HL-60 (cell line): ENCODE results near the gene IL17D.

Experiments
- DNase-seq, 2 experiments: peaks; one replicate each; pipeline ENCODE4 v3.0.0-alpha.2; 2010 to 2020; ENCODE audit warnings: low read depth in 1 of 2, low spot score in 1 of 2
- H3K27ac ChIP-seq: fragments of 250-450 bp; sonication (Bioruptor Pico); replicated peaks from 2 replicates; pipeline ENCODE4 v1.5.1; 2020; ENCODE audit warnings: mild to moderate bottlenecking, moderate library complexity
- H3K27me3 ChIP-seq: fragments of 250-450 bp; sonication (Bioruptor Pico); 2 replicates; pipeline ENCODE4 v1.5.1; 2021; ENCODE audit warnings: mild to moderate bottlenecking, moderate library complexity; ENCODE audit not compliant: insufficient read depth, poor library complexity, severe bottlenecking
- H3K4me3 ChIP-seq: replicated peaks from 2 replicates; pipeline ENCODE4 v1.5.1; 2011; ENCODE audit warnings: mild to moderate bottlenecking, control low read depth, low read length; ENCODE audit not compliant: insufficient read depth
- GABPA ChIP-seq: IDR thresholded peaks from 2 replicates; pipeline ENCODE4 v1.6.1; 2012; ENCODE audit warnings: low read depth
- POLR2AphosphoS5 ChIP-seq: IDR thresholded peaks from 2 replicates; pipeline ENCODE4 v1.6.1; 2012; ENCODE audit warnings: low read depth
- SPI1 ChIP-seq: IDR thresholded peaks from 2 replicates; pipeline ENCODE4 v1.6.1; 2012; ENCODE audit warnings: low read depth, mild to moderate bottlenecking, borderline replicate concordance
- TF ChIP-seq, protein P1 (sequence below): IDR thresholded peaks from 2 replicates; pipeline ENCODE4 v1.6.1; 2012; ENCODE audit warnings: low read depth; ENCODE audit not compliant: insufficient replicate concordance
- TF ChIP-seq, protein P2 (sequence below): IDR thresholded peaks from one replicate; pipeline ENCODE4 v1.5.1; 2011; ENCODE audit warnings: low read length, control low read depth, inconsistent platforms; ENCODE audit not compliant: insufficient read depth

The IL17D gene

DNA sequence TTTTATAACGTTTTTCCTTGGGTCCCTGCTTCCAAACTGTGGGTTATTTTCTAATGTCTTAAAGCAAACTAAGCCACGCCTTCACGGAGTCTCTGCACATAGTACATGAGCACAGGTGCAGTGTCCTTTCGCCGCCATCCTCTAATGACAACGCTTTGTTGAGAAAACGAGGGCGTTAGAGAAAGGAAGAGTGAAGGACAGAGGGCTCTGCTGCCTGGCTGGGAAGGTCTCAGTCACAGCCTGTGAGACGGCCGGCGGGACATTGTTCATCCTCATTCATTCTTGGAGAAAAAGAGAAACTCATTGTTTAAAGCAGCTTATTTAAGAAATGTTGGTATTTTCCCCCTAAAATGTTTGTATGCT, 9.5 kb downstream of the IL17D start:
- Histone ChIP-seq H3K4me3 (no peak overlapping the region), H3K27me3 (no peaks in the 10 kb centered on the region), H3K27ac (no peak overlapping the region)
- TF ChIP-seq GABPA (no peak), POLR2AphosphoS5 (no peak), SPI1 (no peak)
- TF ChIP-seq, protein P1, sequence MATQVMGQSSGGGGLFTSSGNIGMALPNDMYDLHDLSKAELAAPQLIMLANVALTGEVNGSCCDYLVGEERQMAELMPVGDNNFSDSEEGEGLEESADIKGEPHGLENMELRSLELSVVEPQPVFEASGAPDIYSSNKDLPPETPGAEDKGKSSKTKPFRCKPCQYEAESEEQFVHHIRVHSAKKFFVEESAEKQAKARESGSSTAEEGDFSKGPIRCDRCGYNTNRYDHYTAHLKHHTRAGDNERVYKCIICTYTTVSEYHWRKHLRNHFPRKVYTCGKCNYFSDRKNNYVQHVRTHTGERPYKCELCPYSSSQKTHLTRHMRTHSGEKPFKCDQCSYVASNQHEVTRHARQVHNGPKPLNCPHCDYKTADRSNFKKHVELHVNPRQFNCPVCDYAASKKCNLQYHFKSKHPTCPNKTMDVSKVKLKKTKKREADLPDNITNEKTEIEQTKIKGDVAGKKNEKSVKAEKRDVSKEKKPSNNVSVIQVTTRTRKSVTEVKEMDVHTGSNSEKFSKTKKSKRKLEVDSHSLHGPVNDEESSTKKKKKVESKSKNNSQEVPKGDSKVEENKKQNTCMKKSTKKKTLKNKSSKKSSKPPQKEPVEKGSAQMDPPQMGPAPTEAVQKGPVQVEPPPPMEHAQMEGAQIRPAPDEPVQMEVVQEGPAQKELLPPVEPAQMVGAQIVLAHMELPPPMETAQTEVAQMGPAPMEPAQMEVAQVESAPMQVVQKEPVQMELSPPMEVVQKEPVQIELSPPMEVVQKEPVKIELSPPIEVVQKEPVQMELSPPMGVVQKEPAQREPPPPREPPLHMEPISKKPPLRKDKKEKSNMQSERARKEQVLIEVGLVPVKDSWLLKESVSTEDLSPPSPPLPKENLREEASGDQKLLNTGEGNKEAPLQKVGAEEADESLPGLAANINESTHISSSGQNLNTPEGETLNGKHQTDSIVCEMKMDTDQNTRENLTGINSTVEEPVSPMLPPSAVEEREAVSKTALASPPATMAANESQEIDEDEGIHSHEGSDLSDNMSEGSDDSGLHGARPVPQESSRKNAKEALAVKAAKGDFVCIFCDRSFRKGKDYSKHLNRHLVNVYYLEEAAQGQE = no peak
- TF ChIP-seq, protein P2, sequence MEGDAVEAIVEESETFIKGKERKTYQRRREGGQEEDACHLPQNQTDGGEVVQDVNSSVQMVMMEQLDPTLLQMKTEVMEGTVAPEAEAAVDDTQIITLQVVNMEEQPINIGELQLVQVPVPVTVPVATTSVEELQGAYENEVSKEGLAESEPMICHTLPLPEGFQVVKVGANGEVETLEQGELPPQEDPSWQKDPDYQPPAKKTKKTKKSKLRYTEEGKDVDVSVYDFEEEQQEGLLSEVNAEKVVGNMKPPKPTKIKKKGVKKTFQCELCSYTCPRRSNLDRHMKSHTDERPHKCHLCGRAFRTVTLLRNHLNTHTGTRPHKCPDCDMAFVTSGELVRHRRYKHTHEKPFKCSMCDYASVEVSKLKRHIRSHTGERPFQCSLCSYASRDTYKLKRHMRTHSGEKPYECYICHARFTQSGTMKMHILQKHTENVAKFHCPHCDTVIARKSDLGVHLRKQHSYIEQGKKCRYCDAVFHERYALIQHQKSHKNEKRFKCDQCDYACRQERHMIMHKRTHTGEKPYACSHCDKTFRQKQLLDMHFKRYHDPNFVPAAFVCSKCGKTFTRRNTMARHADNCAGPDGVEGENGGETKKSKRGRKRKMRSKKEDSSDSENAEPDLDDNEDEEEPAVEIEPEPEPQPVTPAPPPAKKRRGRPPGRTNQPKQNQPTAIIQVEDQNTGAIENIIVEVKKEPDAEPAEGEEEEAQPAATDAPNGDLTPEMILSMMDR = no peak
- no peak for DNase-seq

DNA sequence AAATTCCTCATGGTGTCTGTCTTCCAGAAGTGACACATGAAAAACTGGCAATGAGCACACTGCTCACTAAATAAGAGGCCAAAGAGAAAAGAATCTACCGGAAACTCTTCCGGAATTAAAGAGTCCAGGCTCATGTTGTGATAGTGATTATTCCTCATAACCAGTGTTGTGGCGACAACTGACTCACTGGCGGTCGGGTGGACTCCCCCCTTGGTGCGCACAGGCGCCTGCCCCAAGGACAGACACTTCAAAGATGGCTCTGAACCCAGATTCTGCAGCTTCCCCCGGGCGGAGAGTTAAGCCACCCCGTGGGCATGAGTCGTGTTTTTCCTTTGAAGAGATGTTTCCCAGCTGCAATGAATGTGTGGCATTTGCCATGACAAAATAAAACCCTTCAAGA, 10.3 kb downstream of the IL17D start:
- H3K27ac ChIP-seq = no peak overlapping the region
- no peak for DNase-seq
- no peak overlapping the region for H3K4me3 ChIP-seq
- no peak for TF ChIP-seq GABPA
- TF ChIP-seq, protein P2 = no peak
- TF ChIP-seq SPI1 = no peak
- no peak for TF ChIP-seq POLR2AphosphoS5
- TF ChIP-seq, protein P1 = no peak
- H3K27me3 ChIP-seq = no peaks in the 10 kb centered on the region

DNA sequence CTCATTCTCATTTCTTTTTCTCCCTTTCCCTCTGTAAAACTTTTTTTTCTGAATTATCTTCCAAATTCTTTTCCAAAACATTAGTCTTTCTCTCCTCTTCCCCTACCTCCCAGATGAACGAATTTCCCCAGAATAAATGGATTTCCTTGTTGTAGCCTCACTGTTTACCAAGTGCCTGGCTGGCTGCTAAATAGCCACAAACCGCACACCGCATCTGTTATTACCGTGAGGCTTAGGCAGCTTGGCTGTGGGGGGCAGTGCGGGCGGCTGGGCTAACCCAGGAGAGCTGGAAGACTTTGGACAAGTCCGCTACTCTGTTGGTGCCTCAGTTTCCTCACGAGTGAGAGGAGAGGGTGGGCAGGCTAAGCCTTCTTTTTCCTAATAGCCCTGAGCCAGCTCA, 10.7 kb downstream of the IL17D start:
- no peak overlapping the region for H3K4me3 ChIP-seq
- DNase-seq = no peak
- TF ChIP-seq, protein P2 = no peak
- TF ChIP-seq POLR2AphosphoS5 (no peak), SPI1 (no peak), GABPA (no peak)
- TF ChIP-seq, protein P1 = no peak
- no peak overlapping the region for H3K27ac ChIP-seq
- no peaks in the 10 kb centered on the region for H3K27me3 ChIP-seq
